ENCODE measurements around the gene SARNP.
"Not testable (repeated sequence)": the region's sequence is repeated elsewhere in the genome, so short reads cannot be mapped to it uniquely, and the experiment has no call there.

SARNP gene

DNA sequence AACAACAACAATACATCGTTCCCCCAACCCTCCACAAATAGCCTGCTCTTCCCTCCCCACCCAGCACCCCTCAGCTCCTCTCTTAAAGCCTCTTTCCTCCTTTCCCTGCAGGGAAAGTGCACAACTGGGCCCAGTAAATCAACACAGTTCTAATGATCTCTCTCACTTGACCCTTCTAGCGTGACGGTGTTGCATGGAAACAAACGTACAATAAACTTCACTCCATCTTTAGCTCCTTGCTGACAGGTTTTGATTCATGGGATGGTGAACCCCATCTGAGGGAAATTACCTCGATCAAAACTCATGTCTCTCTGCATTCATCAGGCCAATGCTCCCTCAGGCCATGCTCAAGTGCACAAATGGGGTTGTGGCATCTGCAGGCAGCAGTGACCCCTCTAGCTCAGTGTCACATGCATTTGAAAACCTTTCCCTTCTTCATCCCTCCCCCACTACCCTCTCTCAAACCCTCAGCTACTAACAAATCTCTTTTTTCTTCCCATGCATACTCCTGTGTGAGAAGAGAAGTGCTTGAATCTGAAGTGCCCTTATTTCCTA is 51.7 kb downstream of the SARNP start:
- Histone ChIP-seq H3K9me3 (ENCODE audit: control insufficient read depth in 2 of 2, low read length in 2 of 2) (no peaks in the 10 kb centered on the region), H3K4me1 (ENCODE audit: control insufficient read depth in 2 of 2, insufficient read depth in 2 of 2, low read length in 2 of 2) (no peaks in the 10 kb centered on the region), H3K27me3 (ENCODE audit: control insufficient read depth in 2 of 2, insufficient read depth in 2 of 2, low read length in 2 of 2) (no peaks in the 10 kb centered on the region), H3K4me3 (ENCODE audit: low read length in 2 of 2) (no peak overlapping the region), H3K36me3 (ENCODE audit: control insufficient read depth in 2 of 2, insufficient read depth in 2 of 2, low read length in 2 of 2) (peaks cover 5 to 32% of the 10 kb centered on the region in 2 donors), H3K27ac (ENCODE audit: low read depth in 2 of 2, low read length in 2 of 2) (no peak overlapping the region), H3K9ac (ENCODE audit: low read depth in 1 of 2, low read length in 2 of 2) (no peak overlapping the region)

DNA sequence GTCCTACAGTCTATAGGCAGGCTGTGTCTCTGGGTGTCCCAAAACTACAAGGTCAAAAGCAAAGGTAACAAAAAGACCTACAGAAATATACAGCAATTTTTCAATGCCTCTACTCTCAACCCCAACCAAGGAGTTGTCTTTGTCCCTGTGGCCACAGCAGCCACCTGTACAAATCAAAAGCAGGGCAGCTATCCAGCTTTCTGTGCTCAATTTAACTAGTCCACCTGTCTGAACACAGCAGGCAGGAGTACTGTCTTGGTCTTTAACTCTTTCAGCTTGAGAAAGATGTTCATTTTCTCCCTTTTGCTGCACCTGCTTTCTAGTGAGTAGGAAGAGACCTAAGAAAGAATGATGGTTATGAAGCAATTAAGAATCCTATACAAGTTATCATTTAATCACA is 54.9 kb downstream of the SARNP start:
- Histone ChIP-seq H3K4me1 (ENCODE audit: control insufficient read depth in 2 of 2, insufficient read depth in 2 of 2, low read length in 2 of 2) (no peaks in the 10 kb centered on the region), H3K36me3 (ENCODE audit: control insufficient read depth in 2 of 2, insufficient read depth in 2 of 2, low read length in 2 of 2) (peaks cover 21 to 41% of the 10 kb centered on the region in 2 donors)

DNA sequence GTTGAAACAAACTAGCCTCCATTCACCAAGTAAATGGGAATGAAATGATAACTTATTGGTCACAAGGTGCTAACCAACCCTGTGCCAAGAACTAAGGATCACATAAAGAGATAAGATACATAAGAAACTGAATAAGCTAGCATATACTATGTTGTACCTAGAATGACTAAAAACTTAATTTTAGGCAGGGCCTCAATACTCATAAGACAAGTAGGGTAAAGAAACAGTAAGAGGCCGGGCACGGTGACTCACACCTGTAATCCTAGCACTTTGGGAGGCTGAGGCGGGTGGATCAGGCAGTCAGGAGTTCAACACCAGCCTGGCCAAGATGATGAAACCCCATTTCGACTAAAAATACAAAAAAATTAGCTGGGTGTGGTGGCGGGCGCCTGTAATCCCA is 56.9 kb downstream of the SARNP start:
- H3K27me3 ChIP-seq (ENCODE audit: control insufficient read depth in 2 of 2, insufficient read depth in 2 of 2, low read length in 2 of 2): no peaks in the 10 kb centered on the region
- H3K4me1 ChIP-seq (ENCODE audit: control insufficient read depth in 2 of 2, insufficient read depth in 2 of 2, low read length in 2 of 2): no peaks in the 10 kb centered on the region
- H3K36me3 ChIP-seq (ENCODE audit: control insufficient read depth in 2 of 2, insufficient read depth in 2 of 2, low read length in 2 of 2): peaks cover 31 to 50% of the 10 kb centered on the region in 2 donors
- H3K4me3 ChIP-seq (ENCODE audit: low read length in 2 of 2): no peak overlapping the region
- H3K9ac ChIP-seq (ENCODE audit: low read depth in 1 of 2, low read length in 2 of 2): no peak overlapping the region
- no peak overlapping the region for H3K27ac ChIP-seq (ENCODE audit: low read depth in 2 of 2, low read length in 2 of 2)
- H3K9me3 ChIP-seq (ENCODE audit: control insufficient read depth in 2 of 2, low read length in 2 of 2): no peaks in the 10 kb centered on the region

More for the DNA sequence above, 54.9 kb downstream of the SARNP start:
- Histone ChIP-seq H3K9me3 (ENCODE audit: control insufficient read depth in 2 of 2, low read length in 2 of 2) (no peaks in the 10 kb centered on the region), H3K4me3 (ENCODE audit: low read length in 2 of 2) (no peak overlapping the region), H3K27ac (ENCODE audit: low read depth in 2 of 2, low read length in 2 of 2) (no peak overlapping the region), H3K9ac (ENCODE audit: low read depth in 1 of 2, low read length in 2 of 2) (no peak overlapping the region), H3K27me3 (ENCODE audit: control insufficient read depth in 2 of 2, insufficient read depth in 2 of 2, low read length in 2 of 2) (no peaks in the 10 kb centered on the region)

DNA sequence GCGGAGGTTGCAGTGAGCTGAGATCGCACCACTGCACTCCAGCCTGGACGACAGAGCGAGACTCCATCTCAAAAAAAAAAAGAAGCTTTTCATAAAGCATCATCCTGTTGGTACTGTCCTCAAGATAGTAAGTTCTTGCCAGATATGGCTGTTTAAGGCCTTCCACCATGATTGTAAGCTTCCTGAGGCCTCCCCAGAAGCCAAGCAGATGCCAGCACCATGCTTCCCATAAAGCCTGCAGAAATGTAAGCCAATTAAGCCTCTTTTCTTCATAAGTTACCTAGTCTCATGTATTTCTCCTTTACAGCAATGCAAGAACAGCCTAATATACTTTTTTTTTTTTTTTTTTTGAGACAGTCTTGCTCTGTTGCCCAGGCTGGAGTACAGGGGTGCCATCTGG is 58.9 kb downstream of the SARNP start:
- H3K9ac ChIP-seq (ENCODE audit: low read depth in 1 of 2, low read length in 2 of 2); H3K27me3 ChIP-seq (ENCODE audit: control insufficient read depth in 2 of 2, insufficient read depth in 2 of 2, low read length in 2 of 2); H3K9me3 ChIP-seq (ENCODE audit: control insufficient read depth in 2 of 2, low read length in 2 of 2); H3K27ac ChIP-seq (ENCODE audit: low read depth in 2 of 2, low read length in 2 of 2); H3K4me3 ChIP-seq (ENCODE audit: low read length in 2 of 2); H3K4me1 ChIP-seq (ENCODE audit: control insufficient read depth in 2 of 2, insufficient read depth in 2 of 2, low read length in 2 of 2): not testable (repeated sequence)
- peaks cover 31 to 52% of the 10 kb centered on the region in 2 donors for H3K36me3 ChIP-seq (ENCODE audit: control insufficient read depth in 2 of 2, insufficient read depth in 2 of 2, low read length in 2 of 2)

DNA sequence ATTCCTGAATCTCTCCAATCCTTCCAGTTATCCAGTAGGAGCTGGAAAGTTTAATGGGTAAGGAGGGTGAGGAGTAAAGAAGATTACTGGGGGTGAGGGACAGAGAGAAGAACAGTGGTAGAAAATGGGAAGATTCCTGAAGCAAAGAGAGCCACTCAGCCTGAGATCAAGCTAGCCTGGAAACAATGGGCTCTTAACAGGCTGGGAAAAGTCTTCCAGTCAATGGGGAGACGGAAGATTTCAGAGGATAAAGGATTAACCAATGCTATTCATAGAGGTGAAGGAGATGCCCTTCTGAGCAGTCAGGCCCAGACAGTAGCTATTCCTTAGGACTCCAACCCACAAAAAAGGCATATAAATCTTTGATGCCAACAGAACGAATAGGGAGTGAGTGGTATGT is 59.8 kb downstream of the SARNP start:
- H3K36me3 ChIP-seq (ENCODE audit: control insufficient read depth in 2 of 2, insufficient read depth in 2 of 2, low read length in 2 of 2): peaks cover 37 to 57% of the 10 kb centered on the region in 2 donors
- H3K9ac ChIP-seq (ENCODE audit: low read depth in 1 of 2, low read length in 2 of 2): no peak overlapping the region
- no peak overlapping the region for H3K27ac ChIP-seq (ENCODE audit: low read depth in 2 of 2, low read length in 2 of 2)
- H3K4me3 ChIP-seq (ENCODE audit: low read length in 2 of 2): no peak overlapping the region
- no peaks in the 10 kb centered on the region for H3K9me3 ChIP-seq (ENCODE audit: control insufficient read depth in 2 of 2, low read length in 2 of 2)
- H3K4me1 ChIP-seq (ENCODE audit: control insufficient read depth in 2 of 2, insufficient read depth in 2 of 2, low read length in 2 of 2): no peaks in the 10 kb centered on the region
- H3K27me3 ChIP-seq (ENCODE audit: control insufficient read depth in 2 of 2, insufficient read depth in 2 of 2, low read length in 2 of 2): no peaks in the 10 kb centered on the region

DNA sequence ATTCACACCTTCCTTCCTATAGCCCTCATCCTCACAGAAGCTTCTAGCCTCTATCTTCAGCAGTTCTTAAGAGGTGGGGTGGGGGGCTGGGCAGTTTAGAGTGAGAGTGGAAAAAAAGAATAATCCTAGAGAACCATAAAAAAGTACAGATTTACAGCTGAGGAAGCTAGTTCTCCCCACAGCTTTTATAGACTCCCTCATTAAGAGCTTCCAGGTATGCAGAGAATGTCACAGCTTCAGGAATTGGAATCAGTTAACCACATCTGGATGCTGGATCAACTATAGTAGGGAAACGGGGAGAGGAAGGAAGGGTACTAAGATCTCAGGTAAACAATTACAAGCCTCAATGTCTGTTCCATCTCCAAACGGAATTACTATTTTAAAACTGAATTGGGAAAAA is 62.3 kb downstream of the SARNP start:
- Histone ChIP-seq H3K9ac (ENCODE audit: low read depth in 1 of 2, low read length in 2 of 2) (no peak overlapping the region), H3K27ac (ENCODE audit: low read depth in 2 of 2, low read length in 2 of 2) (no peak overlapping the region), H3K9me3 (ENCODE audit: control insufficient read depth in 2 of 2, low read length in 2 of 2) (no peaks in the 10 kb centered on the region), H3K36me3 (ENCODE audit: control insufficient read depth in 2 of 2, insufficient read depth in 2 of 2, low read length in 2 of 2) (peaks cover 47 to 66% of the 10 kb centered on the region in 2 donors), H3K4me1 (ENCODE audit: control insufficient read depth in 2 of 2, insufficient read depth in 2 of 2, low read length in 2 of 2) (no peaks in the 10 kb centered on the region), H3K27me3 (ENCODE audit: control insufficient read depth in 2 of 2, insufficient read depth in 2 of 2, low read length in 2 of 2) (no peaks in the 10 kb centered on the region), H3K4me3 (ENCODE audit: low read length in 2 of 2) (no peak overlapping the region)

DNA sequence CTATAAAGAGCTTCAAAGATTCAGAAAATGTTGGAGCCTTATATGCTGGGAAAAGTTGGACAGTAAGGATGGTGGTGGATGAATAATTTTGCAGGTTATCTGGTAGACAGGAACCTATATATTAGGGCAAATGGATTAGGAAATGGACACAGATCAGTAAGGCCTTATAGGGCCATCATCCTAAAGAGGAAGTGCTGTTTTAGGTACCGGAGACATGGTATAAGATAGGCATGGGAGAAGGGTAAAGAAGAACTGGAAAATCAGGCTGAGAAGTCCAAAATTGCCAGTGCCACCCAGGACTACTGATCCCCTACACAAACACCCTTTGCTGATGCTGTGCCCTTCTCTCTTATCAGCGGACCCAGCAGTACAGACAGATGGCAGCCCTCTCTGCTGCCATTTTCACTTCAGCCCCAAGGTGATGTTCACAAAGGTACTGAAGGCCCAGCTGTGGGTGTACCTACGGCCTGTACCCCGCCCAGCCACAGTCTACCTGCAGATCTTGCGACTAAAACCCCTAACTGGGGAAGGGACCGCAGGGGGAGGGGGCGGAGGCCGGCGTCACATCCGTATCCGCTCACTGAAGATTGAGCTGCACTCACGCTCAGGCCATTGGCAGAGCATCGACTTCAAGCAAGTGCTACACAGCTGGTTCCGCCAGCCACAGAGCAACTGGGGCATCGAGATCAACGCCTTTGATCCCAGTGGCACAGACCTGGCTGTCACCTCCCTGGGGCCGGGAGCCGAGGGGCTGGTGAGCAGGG is 69.1 kb downstream of the SARNP start:
- Histone ChIP-seq H3K4me3 (ENCODE audit: low read length in 2 of 2) (no peak overlapping the region), H3K36me3 (ENCODE audit: control insufficient read depth in 2 of 2, insufficient read depth in 2 of 2, low read length in 2 of 2) (peaks cover 23 to 24% of the 10 kb centered on the region in 2 donors), H3K9ac (ENCODE audit: low read depth in 1 of 2, low read length in 2 of 2) (no peak overlapping the region), H3K4me1 (ENCODE audit: control insufficient read depth in 2 of 2, insufficient read depth in 2 of 2, low read length in 2 of 2) (peaks cover 7 to 9% of the 10 kb centered on the region in 2 donors), H3K27ac (ENCODE audit: low read depth in 2 of 2, low read length in 2 of 2) (no peak overlapping the region), H3K27me3 (ENCODE audit: control insufficient read depth in 2 of 2, insufficient read depth in 2 of 2, low read length in 2 of 2) (peaks cover 5% of the 10 kb centered on the region in 2 donors), H3K9me3 (ENCODE audit: control insufficient read depth in 2 of 2, low read length in 2 of 2) (no peaks in the 10 kb centered on the region)

DNA sequence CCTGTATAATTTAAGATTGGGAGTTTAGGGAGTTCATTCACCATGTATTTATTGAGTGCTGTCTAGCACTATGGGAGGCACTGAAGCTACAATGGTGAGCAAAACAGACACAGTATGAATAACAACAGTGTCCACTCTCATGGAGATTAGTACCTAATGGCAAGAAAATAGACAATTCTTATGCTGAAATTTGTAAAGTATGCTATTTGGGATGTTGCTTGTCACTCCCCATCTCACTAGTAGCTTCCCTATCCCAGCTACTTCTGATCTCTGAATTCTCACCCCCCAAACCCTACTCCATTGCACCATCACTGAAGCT is 70.7 kb downstream of the SARNP start:
- Histone ChIP-seq H3K4me3 (ENCODE audit: low read length in 2 of 2) (no peak overlapping the region), H3K9ac (ENCODE audit: low read depth in 1 of 2, low read length in 2 of 2) (no peak overlapping the region), H3K27ac (ENCODE audit: low read depth in 2 of 2, low read length in 2 of 2) (no peak overlapping the region), H3K27me3 (ENCODE audit: control insufficient read depth in 2 of 2, insufficient read depth in 2 of 2, low read length in 2 of 2) (peaks cover 5 to 8% of the 10 kb centered on the region in 2 donors), H3K4me1 (ENCODE audit: control insufficient read depth in 2 of 2, insufficient read depth in 2 of 2, low read length in 2 of 2) (peaks cover 10 to 11% of the 10 kb centered on the region in 2 donors), H3K9me3 (ENCODE audit: control insufficient read depth in 2 of 2, low read length in 2 of 2) (no peaks in the 10 kb centered on the region), H3K36me3 (ENCODE audit: control insufficient read depth in 2 of 2, insufficient read depth in 2 of 2, low read length in 2 of 2) (peaks cover 8 to 10% of the 10 kb centered on the region in 2 donors)

DNA sequence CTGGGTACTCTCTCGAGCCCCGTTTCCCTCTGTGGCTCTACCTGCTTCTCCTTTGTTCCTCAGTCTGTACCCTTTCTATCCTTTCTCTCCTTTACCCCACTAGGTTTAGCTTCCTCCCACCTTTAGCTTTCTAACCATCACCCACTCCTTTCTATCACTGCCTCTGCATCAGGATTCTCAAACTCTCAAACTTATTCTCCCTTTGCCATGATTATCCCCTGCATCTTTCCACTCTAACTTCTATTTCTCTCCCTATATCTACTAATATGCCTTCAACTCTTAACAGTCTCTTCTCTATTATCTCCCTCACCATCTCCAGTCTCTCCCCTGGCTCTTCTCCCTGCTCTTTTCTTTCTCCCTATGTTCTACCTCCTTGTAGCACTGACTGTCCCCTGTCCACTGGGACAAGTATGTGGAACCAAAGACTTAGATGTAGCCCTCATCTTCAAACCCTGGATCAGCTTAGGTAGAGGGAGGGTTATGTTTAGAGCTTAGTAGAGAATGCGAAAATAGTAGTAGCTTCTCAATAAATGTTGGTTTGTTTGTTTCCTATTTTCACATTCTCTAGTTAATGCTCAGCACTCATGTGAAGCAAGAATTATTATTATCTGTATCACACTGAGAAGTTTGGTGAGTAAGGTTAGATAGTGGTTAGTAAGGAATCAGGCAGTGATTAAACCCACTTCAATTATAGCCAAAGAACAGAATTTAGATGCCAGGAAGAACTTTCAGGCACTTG is 71.2 kb downstream of the SARNP start:
- Histone ChIP-seq H3K27ac (ENCODE audit: low read depth in 2 of 2, low read length in 2 of 2) (peak overlapping the region in 1 of 2 donors; percentile 6), H3K4me1 (ENCODE audit: control insufficient read depth in 2 of 2, insufficient read depth in 2 of 2, low read length in 2 of 2) (peaks cover 10 to 11% of the 10 kb centered on the region in 2 donors), H3K9me3 (ENCODE audit: control insufficient read depth in 2 of 2, low read length in 2 of 2) (no peaks in the 10 kb centered on the region), H3K36me3 (ENCODE audit: control insufficient read depth in 2 of 2, insufficient read depth in 2 of 2, low read length in 2 of 2) (peaks cover 3 to 5% of the 10 kb centered on the region in 2 donors), H3K27me3 (ENCODE audit: control insufficient read depth in 2 of 2, insufficient read depth in 2 of 2, low read length in 2 of 2) (peaks cover 5 to 10% of the 10 kb centered on the region in 2 donors), H3K4me3 (ENCODE audit: low read length in 2 of 2) (no peak overlapping the region), H3K9ac (ENCODE audit: low read depth in 1 of 2, low read length in 2 of 2) (no peak overlapping the region)

Measured in mucosa of rectum (tissue), 2 donors.